ENCODE data around the gene ESYT2.
A peak's percentile ranks its signal among the peaks of the same experiment; 100 is the strongest.
"Not testable (repeated sequence)": the region's sequence is repeated elsewhere in the genome, so short reads cannot be mapped to it uniquely, and the experiment has no call there.

The ESYT2 gene

GRCh38 chr7:158858592-158859503 lies 29.5 kb upstream of the ESYT2 start:
- DNase-seq (ENCODE audit: low read depth): no peak
- H3K4me3 ChIP-seq (ENCODE audit: low read depth, low read length): no peak overlapping the region

GRCh38 chr7:158856883-158857668 lies 27.8 kb upstream of the ESYT2 start:
- H3K4me3 ChIP-seq (ENCODE audit: low read depth, low read length): peak overlapping the region; percentile 76
- DNase-seq (ENCODE audit: low read depth): no peak

- no peak for DNase-seq (ENCODE audit: low read depth)
- no peak overlapping the region for H3K4me3 ChIP-seq (ENCODE audit: low read depth, low read length)
Observed at GRCh38 chr7:158854681-158855081, 25.4 kb upstream of the ESYT2 start.

- no peak for DNase-seq (ENCODE audit: low read depth)
- no peak overlapping the region for H3K4me3 ChIP-seq (ENCODE audit: low read depth, low read length)
Observed at GRCh38 chr7:158850545-158851102, 21.3 kb upstream of the ESYT2 start.

- no peak overlapping the region for H3K4me3 ChIP-seq (ENCODE audit: low read depth, low read length)
- no peak for DNase-seq (ENCODE audit: low read depth)
Observed at GRCh38 chr7:158849768-158850544, 20.6 kb upstream of the ESYT2 start.

- DNase-seq (ENCODE audit: low read depth): no peak
- H3K4me3 ChIP-seq (ENCODE audit: low read depth, low read length): no peak overlapping the region
Observed at GRCh38 chr7:158849442-158849767, 20.1 kb upstream of the ESYT2 start.

- no peak overlapping the region for H3K4me3 ChIP-seq (ENCODE audit: low read depth, low read length)
- DNase-seq (ENCODE audit: low read depth): no peak
Observed at GRCh38 chr7:158847451-158847866, 18.1 kb upstream of the ESYT2 start.

GRCh38 chr7:158846304-158846703 lies 17.0 kb upstream of the ESYT2 start:
- no peak for DNase-seq (ENCODE audit: low read depth)
- H3K4me3 ChIP-seq (ENCODE audit: low read depth, low read length): no peak overlapping the region

- no peak for DNase-seq (ENCODE audit: low read depth)
- no peak overlapping the region for H3K4me3 ChIP-seq (ENCODE audit: low read depth, low read length)
Observed at GRCh38 chr7:158843771-158844170, 14.5 kb upstream of the ESYT2 start.

- DNase-seq (ENCODE audit: low read depth): no peak
- no peak overlapping the region for H3K4me3 ChIP-seq (ENCODE audit: low read depth, low read length)
Observed at GRCh38 chr7:158842486-158842885, 13.2 kb upstream of the ESYT2 start.

- no peak overlapping the region for H3K4me3 ChIP-seq (ENCODE audit: low read depth, low read length)
- no peak for DNase-seq (ENCODE audit: low read depth)
Observed at GRCh38 chr7:158840604-158841003, 11.3 kb upstream of the ESYT2 start.

- not testable (repeated sequence) for DNase-seq (ENCODE audit: low read depth)
Observed at GRCh38 chr7:158839177-158839576, 9.9 kb upstream of the ESYT2 start.

GRCh38 chr7:158837790-158838637 lies 8.7 kb upstream of the ESYT2 start:
- no peak for DNase-seq (ENCODE audit: low read depth)
- no peak overlapping the region for H3K4me3 ChIP-seq (ENCODE audit: low read depth, low read length)

More at GRCh38 chr7:158839177-158839576, 9.9 kb upstream of the ESYT2 start:
- not testable (repeated sequence) for H3K4me3 ChIP-seq (ENCODE audit: low read depth, low read length)

- no peak for DNase-seq (ENCODE audit: low read depth)
- H3K4me3 ChIP-seq (ENCODE audit: low read depth, low read length): no peak overlapping the region
Observed at GRCh38 chr7:158836692-158837091, 7.4 kb upstream of the ESYT2 start.

GRCh38 chr7:158834878-158835784 lies 5.8 kb upstream of the ESYT2 start:
- no peak overlapping the region for H3K4me3 ChIP-seq (ENCODE audit: low read depth, low read length)
- DNase-seq (ENCODE audit: low read depth): no peak

GRCh38 chr7:158832994-158833393 lies 3.7 kb upstream of the ESYT2 start:
- H3K4me3 ChIP-seq (ENCODE audit: low read depth, low read length): no peak overlapping the region
- no peak for DNase-seq (ENCODE audit: low read depth)

GRCh38 chr7:158831738-158832091 lies 2.4 kb upstream of the ESYT2 start:
- no peak for DNase-seq (ENCODE audit: low read depth)
- H3K4me3 ChIP-seq (ENCODE audit: low read depth, low read length): no peak overlapping the region

GRCh38 chr7:158830211-158830723 lies 958 bp upstream of the ESYT2 start:
- no peak for DNase-seq (ENCODE audit: low read depth)

More at GRCh38 chr7:158830211-158830723, 958 bp upstream of the ESYT2 start:
- peak overlapping the region; percentile 87 for H3K4me3 ChIP-seq (ENCODE audit: low read depth, low read length)
